NK-92 (cell line): ENCODE results near the gene PLA2R1.
"Not testable (repeated sequence)": the region's sequence is repeated elsewhere in the genome, so short reads cannot be mapped to it uniquely, and the experiment has no call there.

Source experiments
- DNase-seq: peaks from one replicate; lab custom pipeline; 2025; ENCODE audit not compliant: unreplicated experiment; lab: John Stamatoyannopoulos, UW

The PLA2R1 gene

DNA sequence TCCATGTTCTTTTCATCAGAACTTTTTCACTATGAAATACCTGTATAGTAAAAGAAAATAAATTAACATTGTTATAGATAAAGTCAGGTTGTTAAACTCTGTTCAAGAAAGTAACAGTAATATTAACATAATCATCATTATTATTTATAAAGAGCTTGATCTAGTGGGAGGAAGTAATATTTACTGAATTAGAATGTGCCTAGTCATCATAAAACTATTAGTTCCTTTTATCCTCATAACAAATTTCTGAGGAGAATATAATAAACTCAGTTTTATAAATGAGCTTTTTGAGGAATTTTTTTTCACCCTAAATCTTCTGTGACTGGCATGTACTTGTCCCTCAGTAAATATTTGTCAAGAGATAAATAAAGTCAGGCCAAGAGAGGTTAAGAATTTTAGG, 78.4 kb downstream of the PLA2R1 start:
- DNase-seq = no peak

DNA sequence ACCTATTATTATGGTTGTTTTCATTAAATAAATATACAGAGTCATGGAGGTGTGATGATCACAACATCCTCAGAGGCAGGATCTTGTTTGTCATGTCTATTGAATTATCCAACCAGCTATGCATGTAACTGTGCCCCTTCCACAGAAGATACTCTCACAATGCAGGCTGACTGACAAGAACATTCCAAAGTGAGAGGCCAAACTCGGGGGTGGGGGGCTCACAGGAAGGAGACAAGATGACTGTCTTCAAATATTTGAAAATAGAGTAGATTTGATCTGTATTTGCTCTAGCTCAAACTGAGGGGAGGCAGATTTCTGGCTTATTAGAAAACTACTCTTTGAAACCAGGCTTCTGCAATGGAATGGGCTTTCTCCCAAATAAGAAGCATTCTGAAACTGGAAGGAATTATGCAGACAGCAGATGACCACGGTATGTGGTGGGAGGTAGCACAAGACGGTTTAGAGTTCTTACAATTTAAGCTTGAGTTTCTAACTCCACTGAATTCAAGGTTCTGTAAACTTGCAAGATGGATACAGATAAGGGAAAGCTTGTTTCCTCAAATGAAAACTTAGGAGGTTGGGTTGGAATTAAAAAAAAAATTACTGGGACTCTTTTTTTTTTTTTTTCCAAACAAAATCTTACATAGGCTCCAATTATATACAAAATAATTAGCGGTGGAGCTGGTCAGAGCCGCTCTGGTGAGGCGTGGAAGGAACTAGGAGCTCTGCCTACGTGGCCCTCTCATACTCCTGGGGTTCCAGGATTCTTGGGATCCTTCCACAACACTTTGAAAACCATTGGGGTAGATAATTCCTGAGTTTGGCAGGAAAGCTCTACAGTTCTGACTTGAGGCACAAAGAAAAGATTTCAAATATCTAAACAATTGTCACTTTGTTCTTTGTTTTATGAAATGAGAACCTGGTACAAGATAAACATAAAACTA, 79.3 kb downstream of the PLA2R1 start:
- no peak for DNase-seq

DNA sequence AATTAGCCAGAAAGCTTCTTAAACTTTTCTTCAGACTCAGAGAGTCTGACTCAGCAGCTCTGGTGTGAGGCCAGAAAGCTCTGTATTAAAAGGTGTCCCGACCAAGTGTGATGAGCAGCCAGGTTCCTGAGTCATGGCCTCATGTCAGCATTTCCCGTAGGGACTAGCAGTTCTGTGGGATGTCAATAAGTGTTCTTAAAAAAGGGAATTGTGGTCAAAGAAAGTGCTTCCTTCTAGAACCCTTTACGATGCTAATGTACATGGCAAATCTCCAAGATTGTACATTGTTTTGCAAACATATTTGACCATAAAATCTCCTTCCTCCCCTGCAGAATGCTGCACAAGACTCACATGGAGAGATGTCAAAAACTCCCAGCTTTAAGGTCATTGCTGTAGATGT, 80.1 kb downstream of the PLA2R1 start:
- DNase-seq = no peak

DNA sequence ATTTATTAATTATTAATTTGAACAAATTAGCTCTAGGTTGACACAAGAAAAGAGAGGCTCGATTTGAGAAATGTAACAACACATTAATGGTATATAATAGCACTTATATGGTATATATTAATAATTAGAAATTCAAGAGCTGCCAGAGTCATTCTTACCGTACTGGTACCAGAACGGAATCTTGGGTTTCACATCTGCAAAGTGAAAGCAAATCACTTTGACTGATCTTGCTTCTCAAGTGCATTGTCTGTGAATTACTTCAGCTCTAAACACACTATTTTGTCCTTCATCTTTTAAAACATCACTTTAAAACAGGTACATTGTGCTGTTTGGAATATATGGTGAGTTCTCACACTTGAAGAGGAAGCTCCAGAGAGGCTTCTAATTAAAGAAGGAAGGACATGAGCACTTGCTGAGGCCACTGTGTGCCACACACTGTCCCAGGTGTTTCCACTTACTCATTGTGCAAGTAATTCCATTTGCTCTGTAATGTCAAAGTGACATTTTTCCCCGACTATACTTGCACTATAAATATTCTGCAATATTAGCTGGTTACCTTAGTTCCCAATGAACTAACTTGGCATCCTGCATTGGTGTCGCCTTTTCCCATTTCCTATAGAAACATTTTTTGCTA, 85.8 kb downstream of the PLA2R1 start:
- no peak for DNase-seq

DNA sequence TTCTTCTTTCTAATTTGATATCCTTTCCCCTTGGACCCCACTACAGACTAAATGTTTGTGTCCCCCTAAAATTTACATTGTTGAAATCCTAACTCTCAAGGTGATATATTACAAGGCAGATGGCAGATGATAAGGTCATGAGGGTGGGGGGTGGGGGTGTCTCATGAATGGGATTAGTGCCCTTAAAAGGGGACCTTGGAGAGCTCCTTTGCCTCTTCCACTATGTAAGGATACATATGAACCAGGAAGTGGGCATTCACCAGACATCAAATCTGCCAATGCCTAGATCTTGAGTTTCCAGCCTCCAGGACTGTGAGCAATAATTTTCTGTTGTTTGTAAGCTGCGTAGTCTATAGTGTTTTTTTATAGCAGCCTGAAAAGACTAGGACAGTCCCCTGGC, 89.1 kb downstream of the PLA2R1 start:
- no peak for DNase-seq

DNA sequence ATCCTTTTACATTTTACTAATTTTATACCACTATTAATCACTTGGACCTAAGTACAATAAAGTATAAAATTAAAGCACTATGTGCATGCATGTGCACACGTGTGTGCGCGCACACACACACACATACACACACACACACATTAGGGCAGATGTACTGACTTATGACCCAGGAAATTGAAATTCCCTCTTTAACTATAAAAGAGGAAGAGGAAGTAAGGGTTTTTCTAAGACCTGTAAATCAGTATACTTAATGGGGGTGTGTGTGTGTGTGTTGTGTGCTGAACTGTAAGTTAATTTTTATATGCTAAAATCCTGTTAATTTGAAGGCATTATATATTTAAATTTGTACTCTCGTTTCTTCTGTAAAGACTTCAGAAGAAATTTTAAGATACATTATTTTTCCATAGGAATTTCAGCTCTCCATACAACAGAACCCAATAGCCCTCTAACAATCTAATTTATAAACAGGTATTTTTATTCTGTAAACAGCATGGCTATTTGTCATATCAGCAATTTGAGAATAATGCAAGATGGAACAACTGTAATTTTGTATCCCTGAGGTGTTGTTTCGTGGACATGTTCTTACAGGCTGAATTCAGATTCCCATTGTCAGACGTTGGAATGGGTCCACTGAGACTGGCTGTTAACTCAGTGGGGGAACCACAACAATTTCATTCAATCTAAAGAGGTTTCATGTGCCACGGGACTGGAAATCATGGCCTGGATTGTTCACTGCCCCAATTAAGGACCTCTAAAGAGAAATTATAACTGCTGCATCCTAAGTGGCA, 90.9 kb downstream of the PLA2R1 start:
- no peak for DNase-seq

DNA sequence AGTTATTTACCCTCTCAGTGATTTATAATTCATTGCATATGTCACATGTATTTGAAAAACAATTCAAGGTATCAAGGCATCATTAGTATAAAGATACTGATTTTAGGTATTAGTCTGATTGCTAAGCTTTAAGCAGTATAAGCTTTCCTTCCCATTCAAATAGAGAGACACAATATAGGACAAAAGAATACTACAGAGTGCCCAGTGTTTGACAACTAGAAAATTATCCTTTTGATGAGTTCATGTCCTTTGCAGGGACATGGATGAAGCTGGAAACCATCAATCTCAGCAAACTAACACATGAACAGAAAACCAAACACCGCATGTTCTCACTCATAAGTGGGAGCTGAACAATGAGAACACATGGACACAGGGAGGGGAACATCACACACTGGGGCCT, 91.9 kb downstream of the PLA2R1 start:
- DNase-seq = not testable (repeated sequence)

DNA sequence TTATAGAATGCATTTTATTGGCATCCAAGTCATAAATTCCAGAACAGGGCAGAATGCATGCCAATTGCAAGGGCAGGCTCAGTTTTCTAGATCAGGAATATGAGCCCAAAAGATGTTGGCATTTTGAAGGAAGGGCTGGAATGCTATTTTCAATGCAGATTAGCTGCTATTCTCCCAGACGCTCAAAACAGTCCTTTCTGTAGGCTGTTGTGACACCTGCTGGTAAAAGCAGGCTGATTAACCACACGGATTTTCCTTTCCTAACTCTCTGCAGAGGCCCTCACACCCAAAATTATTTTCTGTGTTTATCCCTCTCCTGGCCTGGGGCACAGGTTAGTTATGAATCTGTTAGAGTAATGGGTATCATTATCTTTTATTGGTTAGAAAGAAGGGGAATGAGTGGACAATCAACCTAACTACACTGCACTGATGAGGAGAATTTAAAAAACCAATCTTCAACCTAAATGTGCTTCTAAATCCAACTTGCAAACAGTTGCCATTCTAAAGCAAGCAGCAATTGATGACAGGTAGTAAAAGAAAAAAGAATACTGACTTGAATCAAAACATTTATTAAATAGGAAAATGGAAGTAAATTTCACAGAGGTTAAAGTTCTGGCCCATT, 94.0 kb downstream of the PLA2R1 start:
- no peak for DNase-seq

DNA sequence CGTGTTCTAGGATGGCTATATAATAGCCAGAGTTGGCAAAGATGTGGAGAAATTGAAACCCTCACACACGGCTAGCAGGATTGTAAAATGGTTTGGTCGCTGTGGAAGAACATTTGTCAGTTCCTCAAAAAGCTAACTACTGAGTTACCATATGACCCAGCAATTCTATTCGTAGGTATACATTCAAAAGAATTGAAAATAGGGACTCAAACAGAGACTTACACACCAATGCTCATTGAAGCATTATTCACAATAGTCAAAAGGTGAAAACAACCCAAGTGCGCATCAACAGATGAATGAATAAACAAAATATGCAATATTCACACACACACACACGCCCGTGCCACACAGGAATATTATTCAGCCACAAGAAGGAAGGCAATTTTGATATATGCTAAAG, 98.7 kb downstream of the PLA2R1 start:
- no peak for DNase-seq

DNA sequence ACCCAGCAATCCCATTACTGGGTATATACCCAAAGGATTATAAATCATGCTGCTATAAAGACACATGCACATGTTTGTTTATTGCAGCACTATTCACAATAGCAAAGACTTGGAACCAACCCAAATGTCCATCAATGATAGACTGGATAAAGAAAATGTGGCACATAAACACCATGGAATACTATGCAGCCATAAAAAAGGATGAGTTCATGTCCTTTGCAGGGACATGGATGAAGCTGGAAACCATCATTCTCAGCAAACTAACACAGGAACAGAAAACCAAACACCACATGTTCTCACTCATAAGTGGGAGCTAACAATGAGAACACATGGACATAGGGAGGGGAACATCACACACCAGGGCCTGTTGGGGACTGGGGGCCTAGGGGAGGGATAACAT, 99.9 kb downstream of the PLA2R1 start:
- DNase-seq = not testable (repeated sequence)

DNA sequence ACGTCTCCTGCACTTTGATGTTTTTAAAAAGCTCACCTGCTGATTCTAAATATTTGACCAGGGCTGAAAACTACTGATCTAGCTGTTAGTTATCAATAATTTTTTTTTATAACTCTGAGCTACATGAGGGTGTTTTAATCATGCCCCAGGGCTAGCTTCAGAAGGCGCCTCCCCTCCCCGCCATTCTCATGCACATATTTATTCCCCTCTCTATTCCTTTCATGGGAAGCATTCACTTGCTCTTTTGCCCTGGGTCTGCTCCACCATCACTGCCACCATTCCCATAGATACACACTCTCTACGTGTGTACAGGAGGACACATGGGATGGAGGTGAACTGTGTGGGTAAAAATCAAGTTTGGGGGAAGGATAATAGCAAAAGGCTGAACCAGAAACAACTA, 101.0 kb downstream of the PLA2R1 start:
- no peak for DNase-seq

DNA sequence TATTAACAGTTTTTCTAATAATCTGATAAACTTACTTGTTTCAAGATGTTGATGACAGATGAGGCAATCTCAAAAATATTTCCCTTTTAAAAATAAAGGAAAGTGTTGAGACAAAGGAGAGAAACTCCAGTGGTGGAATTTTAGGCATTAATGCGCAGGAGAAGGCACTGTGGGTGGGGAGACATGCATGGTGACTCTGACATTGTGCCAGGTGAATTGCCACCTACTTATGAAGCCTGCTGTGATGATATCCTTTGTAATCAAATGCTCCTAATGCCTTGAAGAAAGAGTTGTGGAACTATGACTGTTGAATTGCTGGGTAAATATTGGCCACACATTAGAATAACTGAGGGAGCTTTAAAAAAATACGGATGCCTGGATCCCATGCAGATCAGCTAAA, 101.4 kb downstream of the PLA2R1 start:
- DNase-seq = no peak

DNA sequence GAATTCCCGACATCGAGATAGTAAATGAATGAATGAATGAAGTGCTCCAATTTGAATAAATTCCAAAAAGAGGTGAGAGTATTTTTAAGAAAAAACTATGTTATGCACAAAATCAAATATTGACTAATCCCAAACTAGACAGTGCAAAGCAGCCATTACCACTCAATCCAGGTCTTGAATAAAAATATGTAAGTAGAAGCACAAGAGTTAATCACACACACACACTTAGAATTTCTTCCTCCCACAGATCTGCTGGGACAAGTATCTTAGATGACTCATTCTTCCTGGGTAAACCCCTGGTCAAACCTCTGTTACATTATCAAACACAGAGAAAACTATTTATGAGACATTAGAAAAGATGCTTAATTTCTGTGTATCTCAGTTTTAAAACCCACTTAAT, 102.0 kb downstream of the PLA2R1 start:
- no peak for DNase-seq

DNA sequence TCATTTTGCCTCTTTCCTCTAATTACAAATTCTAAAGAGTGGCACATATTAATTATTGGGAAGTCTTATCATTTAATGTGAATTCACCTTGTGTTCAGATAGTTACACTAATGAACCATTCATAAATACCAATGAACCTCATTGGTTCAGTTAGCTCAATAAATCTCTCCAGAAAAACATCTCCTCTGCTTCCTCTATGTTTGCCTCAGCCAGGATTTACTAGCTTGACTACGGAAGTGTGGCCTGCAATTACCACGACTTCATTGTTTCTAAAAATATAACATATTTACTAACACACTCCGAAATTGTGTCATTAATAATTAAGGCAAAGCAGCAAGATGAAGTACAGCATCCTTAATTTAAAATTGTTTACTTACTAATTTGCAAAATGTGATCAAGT, 103.3 kb downstream of the PLA2R1 start:
- DNase-seq = no peak

DNA sequence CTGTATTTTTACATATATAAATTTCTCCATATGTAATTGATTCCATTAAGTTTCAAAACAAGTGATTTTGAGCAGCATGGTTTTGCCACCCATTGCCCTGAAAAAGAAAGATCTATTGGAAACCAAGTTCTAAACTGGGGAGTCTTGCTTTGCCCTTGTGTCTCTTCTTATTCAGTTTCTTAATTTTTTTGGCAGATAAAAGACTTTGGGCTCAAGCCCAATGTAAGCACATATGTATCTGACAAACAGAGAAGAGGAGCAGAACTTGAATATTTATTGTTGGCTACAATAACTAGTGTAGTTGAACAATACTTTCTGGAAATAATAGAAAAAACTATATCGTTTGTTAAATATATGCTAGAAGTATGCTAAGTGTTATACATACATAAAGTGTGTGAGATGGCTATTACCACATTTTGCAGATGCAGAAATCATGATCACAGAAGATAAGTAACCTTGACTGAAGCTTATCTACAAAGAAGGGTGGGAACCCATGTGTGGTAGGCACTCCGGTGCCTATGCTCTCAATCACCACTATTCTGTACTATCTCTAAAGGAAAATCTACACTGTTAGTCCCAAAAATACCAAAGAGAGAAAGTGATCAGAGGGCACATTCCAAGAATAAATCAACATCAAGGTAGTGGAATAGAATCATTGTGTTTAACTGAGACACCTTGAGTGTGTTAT, 109.1 kb downstream of the PLA2R1 start:
- no peak for DNase-seq

DNA sequence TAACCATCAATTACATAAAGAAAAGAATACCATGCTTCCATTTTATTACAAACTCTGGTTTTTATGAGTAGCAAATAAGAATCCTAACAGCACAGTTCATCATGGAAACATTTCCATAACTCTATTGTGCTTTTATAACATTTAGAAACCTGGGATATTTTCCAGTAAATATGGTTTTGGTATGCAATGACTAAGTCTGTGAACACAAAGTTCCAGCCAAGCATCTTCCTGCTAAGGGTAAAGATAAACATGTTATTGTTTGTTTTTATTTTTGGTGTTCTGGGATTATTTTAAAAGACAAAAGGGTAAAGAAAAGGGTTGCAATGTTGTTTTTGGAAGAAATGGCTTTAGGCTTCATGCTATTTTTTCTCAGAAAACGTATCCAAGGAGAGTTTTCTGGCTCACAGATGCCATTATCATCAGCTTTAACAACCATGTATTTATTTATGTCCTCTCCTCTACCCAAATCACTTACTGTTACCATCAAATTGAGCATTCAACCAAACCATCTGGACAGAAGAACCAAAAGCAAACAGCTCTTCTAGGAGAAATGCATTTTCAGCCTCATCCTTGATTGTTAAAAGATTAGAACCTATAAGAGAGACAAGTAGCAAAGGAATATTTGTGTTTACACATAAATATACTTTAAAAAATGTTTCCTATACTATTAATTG, 116.0 kb downstream of the PLA2R1 start:
- no peak for DNase-seq

DNA sequence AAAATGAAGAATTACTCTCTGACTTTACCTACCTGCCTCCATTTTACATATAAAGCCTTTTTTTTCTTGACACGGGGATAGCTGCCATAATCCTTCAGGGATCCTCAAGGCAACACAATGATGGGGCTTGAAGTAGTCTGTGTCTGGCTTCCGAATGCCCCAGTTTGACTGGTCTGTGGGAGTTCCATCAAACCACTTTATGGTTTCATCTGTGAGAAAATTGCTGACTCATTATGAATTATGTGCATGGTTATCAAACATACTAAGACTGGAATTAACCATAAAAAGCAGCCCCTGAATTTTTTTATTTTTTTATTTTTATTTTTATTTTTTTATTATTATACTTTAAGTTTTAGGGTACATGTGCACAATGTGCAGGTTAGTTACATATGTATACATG, 117.5 kb downstream of the PLA2R1 start:
- no peak for DNase-seq

DNA sequence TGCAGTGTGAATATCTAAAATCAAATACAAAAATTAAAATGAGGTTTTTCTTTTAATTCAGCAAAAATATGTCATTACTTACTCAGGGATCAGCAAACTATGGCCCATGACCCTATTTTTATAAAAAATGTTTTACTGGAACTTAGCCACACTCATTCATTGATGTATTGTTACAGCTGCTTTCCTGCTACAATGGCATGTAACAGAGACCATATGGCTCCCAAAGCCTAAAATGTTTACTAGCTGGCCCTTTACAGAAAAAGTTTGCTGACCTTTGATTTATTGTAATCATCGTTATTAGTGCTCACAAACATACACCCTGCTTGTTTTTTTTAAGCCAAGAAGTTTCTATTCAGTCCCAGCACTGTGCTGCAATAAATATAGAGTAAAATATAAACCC, 120.3 kb downstream of the PLA2R1 start:
- DNase-seq = no peak

DNA sequence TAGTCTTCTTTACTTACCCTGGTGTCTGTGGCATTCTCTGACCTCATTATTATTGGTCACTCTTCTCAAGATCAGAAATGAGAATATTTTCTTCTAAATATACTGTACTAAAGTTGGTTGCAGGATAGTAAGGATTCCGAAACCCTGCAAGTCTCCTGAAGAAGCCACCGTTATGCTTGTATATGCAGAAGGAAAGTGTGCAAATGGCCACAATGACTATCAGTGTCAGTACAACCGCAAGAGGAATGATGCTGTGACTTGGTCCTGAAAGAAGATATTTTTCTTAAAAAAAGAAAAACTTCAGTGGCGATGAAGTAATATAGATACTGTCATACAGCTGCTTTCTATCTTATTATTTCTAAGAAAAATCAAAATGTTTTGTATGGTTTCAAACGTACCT, 120.7 kb downstream of the PLA2R1 start:
- DNase-seq = no peak

DNA sequence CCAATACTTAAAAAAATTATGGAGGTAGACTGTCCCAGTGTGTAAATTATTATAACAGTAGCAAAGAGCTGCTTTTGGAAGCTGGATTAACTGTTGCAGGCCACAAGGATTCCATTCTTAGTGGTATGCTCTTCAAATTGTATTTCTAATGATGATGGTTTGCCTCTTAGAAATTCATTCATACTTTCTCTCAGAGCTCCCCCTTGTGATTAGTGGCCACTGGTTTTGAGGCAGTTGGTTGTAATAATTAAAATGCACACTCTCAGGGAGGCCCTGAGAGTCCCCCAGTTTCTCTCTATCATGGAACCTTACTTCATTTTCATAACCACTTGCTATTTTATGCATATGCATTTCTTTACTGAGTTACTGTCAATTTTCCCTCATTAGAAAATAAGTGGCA, 122.5 kb downstream of the PLA2R1 start:
- no peak for DNase-seq
